RWPE1 (cell line): ENCODE measurements around the gene RAB11FIP4.

Experiments used
- CTCF ChIA-PET: fragments of 350-600 bp; sonication (Branson Sonifier 250); formaldehyde crosslinking; extraction: SDS; loops from one replicate; lab custom pipeline; 2021; lab: Yijun Ruan, JAX
- POLR2A ChIA-PET: fragments of 400-600 bp; formaldehyde crosslinking; extraction: SDS; loops from one replicate; lab custom pipeline; 2020; ENCODE audit warnings: antibody characterized with exemption; ENCODE audit not compliant: low non-redundant PET; lab: Yijun Ruan, JAX
- DNase-seq: peaks from one replicate; pipeline ENCODE4 v3.0.0; 2012; ENCODE audit warnings: low spot score
- H3K27ac ChIP-seq: fragments of 450-650 bp; 2 replicates; pipeline ENCODE4 v1.5.1; 2017
- TF ChIP-seq, protein P1 (sequence below): fragments of 450-650 bp; conservative IDR thresholded peaks from 2 replicates; pipeline ENCODE4 v1.5.1; 2017; ENCODE audit warnings: low read depth, mild to moderate bottlenecking

Gene RAB11FIP4

DNA sequence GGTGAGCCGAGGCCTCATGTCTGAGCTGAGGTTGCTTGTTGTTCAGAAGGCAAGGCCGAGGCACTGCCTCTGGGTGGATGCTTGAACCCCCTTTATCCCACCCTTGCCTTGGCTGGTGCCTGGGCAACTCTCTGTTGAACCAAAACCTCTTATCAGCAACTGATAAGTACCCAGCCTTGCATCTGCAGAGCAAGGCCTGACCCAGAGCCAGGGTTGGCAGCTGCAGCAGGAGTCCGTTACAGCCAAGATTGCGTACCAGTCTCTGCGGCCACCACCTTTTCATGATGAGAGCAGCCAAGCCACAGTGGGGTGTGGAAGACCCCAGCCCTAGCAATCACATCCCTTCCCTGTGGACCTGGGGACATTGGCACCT, 118.3 kb downstream of the RAB11FIP4 start:
- TF ChIP-seq, protein P1, sequence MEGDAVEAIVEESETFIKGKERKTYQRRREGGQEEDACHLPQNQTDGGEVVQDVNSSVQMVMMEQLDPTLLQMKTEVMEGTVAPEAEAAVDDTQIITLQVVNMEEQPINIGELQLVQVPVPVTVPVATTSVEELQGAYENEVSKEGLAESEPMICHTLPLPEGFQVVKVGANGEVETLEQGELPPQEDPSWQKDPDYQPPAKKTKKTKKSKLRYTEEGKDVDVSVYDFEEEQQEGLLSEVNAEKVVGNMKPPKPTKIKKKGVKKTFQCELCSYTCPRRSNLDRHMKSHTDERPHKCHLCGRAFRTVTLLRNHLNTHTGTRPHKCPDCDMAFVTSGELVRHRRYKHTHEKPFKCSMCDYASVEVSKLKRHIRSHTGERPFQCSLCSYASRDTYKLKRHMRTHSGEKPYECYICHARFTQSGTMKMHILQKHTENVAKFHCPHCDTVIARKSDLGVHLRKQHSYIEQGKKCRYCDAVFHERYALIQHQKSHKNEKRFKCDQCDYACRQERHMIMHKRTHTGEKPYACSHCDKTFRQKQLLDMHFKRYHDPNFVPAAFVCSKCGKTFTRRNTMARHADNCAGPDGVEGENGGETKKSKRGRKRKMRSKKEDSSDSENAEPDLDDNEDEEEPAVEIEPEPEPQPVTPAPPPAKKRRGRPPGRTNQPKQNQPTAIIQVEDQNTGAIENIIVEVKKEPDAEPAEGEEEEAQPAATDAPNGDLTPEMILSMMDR = no peak
- H3K27ac ChIP-seq = no peak overlapping the region
- no peak for DNase-seq
- ChIA-PET POLR2A (no interaction called here), CTCF (interaction anchor here (0.5 to 1.2 kb wide), 4 partner anchors 7 to 27 kb away, joined by 3 to 6 read pairs (median 4); no protein-coding TSS in a partner anchor)

DNA sequence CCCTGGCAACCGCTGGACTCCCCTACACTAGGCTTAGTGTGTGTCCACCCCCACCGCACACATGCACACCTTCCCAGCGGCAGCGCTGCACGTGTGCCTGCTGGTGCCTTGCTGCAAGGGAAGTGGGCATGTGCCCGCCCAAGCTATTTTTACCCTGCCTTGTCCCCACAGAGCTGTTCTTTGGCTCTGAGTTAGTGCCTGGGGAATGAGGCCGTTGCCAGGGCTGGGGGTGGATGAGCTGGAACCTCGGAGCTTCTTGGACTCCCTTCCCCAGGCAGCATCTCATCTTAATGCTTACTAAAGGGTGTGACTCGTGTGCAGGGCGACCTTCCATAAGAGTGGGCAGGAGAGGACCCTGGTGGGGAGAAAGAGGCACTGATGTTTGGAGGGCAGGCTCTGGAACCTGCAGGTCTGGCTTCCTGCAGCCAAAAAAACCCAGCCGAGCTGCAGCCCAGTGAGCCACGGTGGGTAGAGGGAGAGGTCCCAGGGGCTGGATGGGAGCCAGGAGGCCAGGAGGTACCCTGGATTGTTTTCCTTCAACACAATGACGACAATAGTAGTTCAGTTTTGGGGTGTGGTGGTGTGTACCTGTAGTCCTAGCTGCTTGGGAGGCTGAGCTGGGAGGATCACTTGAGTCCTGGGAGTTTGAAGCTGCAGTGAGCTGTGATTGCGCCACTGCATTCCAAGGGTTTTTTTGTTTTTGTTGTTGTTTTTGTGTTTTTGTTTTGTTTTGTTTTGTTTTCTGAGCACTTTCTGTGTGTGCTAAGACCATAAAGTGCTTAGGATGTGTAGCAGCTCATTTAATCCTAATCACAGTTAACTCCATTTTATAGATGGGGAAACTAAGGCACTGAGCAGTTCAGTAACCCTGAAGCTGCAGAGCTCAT, 119.1 kb downstream of the RAB11FIP4 start:
- POLR2A ChIA-PET = interaction anchor here (0.6 kb wide), 1 partner anchor 310 kb away, joined by 4 read pairs; no protein-coding TSS in a partner anchor
- TF ChIP-seq, protein P1 = no peak
- DNase-seq = no peak
- no peak overlapping the region for H3K27ac ChIP-seq
- CTCF ChIA-PET = interaction anchor here (0.5 to 0.9 kb wide), 3 partner anchors 16 to 332 kb away, joined by 4 to 6 read pairs (median 5); no protein-coding TSS in a partner anchor

DNA sequence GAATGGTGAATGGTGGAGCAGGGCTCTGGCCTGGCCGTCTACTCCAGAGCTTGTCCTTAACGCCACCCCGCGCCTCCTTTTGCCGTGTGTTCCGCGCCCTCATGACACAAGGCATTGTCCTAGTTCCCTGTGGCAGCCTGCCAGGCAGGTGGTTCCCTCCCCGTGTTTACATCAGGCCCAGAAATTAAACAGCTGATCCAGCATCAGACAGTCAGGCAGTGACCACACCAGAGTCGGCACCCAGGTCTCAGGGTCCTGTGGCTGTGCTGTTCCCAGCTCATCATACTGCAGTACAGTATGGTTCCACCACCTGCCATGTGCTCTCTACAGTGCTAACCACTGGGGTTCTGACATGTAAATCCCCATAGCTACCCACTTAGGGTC, 119.7 kb downstream of the RAB11FIP4 start:
- CTCF ChIA-PET = interaction anchor here (0.9 kb wide), 1 partner anchor 332 kb away, joined by 5 read pairs; no protein-coding TSS in a partner anchor
- TF ChIP-seq, protein P1 = no peak
- DNase-seq = no peak
- H3K27ac ChIP-seq = no peak overlapping the region
- POLR2A ChIA-PET = interaction anchor here (0.6 kb wide), 1 partner anchor 309 kb away, joined by 4 read pairs; no protein-coding TSS in a partner anchor

DNA sequence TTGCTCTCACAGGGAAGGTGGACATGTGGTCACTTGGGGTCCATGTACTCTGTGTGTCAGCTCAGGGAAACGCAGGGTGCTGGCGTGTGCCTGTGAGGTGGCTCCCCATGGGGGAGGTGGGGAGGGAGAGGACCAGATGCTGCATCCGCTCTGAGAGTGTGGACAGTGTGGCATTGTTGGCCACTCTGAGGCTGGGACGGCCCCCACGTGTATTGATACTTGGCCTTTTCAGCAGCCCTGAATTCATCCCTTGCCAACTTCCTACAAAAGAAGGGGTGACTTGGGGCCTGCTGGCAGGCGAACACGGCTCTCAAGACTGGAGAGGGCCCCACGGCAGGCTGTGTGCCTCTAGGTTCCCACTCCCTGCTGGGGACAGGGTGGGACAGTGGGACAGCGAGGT, 120.1 kb downstream of the RAB11FIP4 start:
- DNase-seq = no peak
- ChIA-PET CTCF (interaction anchor here (0.9 to 1.3 kb wide), 2 partner anchors 74 to 331 kb away, joined by 3 to 5 read pairs; no protein-coding TSS in a partner anchor), POLR2A (no interaction called here)
- H3K27ac ChIP-seq = no peak overlapping the region
- TF ChIP-seq, protein P1 = no peak

DNA sequence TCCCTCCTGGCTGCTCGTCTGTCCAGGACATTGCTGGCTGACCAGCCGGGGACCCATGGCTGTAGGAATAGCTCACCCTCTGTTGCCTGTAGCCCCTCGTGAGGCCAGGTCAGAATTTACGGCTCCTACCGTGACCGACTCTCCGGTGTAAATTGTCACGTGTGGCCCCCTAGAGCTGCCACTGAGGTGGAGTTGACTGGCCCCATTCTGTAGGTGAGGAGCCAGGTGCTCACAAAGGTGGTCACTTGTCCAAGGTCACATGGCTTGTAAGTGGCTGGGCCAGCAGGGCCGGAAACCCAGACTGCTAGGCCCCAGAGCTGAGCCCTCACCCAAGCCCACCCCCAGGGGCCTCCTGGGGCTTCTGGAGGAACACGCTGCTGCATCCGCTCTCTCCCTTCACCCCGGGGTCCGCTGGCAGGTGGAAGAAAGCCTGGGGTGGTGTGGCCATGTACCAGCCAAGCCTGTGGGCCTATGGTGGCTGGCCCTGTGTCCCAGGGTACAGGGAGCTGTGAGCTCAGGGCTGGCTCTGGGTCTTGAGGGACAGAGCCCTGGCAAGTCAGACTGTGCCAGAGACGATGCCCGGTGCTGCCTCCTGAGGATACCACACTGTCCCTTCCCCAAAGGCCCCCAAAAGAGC, 120.7 kb downstream of the RAB11FIP4 start:
- POLR2A ChIA-PET = interaction anchor here (0.5 kb wide), 1 partner anchor 10 kb away, joined by 3 read pairs; no protein-coding TSS in a partner anchor
- CTCF ChIA-PET = interaction anchor here (1.3 kb wide), 1 partner anchor 75 kb away, joined by 3 read pairs; no protein-coding TSS in a partner anchor
- TF ChIP-seq, protein P1 = no peak
- H3K27ac ChIP-seq = no peak overlapping the region
- no peak for DNase-seq

DNA sequence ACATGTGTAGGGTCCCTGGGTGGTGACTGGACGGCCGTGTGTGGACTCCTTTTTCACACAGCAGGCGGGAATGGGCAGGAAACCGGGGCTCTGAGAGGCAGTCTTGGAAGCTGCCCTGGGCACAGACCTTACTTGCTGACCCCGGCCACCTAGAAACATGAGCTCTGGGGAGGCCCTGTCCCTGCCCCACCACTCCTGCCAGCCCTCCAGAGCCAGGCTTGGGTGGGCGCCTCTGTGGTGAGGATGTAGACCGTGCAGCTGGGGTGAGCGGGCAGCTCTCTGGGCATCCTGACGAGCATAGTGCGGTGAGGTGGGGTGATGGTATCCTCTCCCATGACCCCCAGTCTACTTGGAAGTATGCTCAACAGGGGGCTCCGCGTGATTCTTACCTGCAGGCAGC, 121.3 kb downstream of the RAB11FIP4 start:
- DNase-seq = no peak
- TF ChIP-seq, protein P1 = no peak
- POLR2A ChIA-PET = interaction anchor here (0.5 kb wide), 1 partner anchor 9 kb away, joined by 3 read pairs; no protein-coding TSS in a partner anchor
- CTCF ChIA-PET = interaction anchor here (1.3 kb wide), 1 partner anchor 76 kb away, joined by 3 read pairs; no protein-coding TSS in a partner anchor
- H3K27ac ChIP-seq = no peak overlapping the region
